Spleen (tissue), 11 donors: ENCODE results near the gene SUSD3. TPM values are rescaled to one million over a fixed set of nuclear protein-coding genes. Genes with fewer than 3 reads are reported as not detected.

Experiments used
- DNase-seq: peaks from one replicate; pipeline ENCODE4 v3.0.0-alpha.2; 2020
- H3K27ac ChIP-seq, 8 donors: fragments of 200-600 bp; sonication (generic) in 7 of 8; 1 replicate in 4 of 8; 2 replicates in 4 of 8; pipeline versions ENCODE4 v1.5.0 to v1.8.0; 2016 to 2021; ENCODE audit warnings: inconsistent platforms in 4 of 8, mild to moderate bottlenecking in 4 of 8, moderate library complexity in 1 of 8
- H3K27me3 ChIP-seq, 7 donors: fragments of 200-600 bp; sonication (generic) in 6 of 7; replicated peaks in 1 of 7; 1 replicate in 4 of 7; 2 replicates in 3 of 7; pipeline versions ENCODE4 v1.5.0 to v1.8.0; 2016 to 2021; ENCODE audit warnings: inconsistent platforms in 3 of 7, mild to moderate bottlenecking in 1 of 7
- H3K36me3 ChIP-seq, 6 donors: fragments of 200-600 bp; sonication (generic) in 5 of 6; 1 replicate in 4 of 6; 2 replicates in 2 of 6; pipeline versions ENCODE4 v1.5.0 to v1.8.0; 2016 to 2021; ENCODE audit warnings: inconsistent platforms in 2 of 6
- H3K4me1 ChIP-seq, 6 donors: fragments of 200-600 bp; sonication (generic) in 5 of 6; 1 replicate in 3 of 6; 2 replicates in 3 of 6; pipeline versions ENCODE4 v1.5.0 to v1.8.0; 2016 to 2021; ENCODE audit warnings: inconsistent platforms in 3 of 6
- H3K4me3 ChIP-seq, 8 donors: fragments of 200-600 bp; sonication (generic) in 7 of 8; 1 replicate in 4 of 8; 2 replicates in 4 of 8; pipeline versions ENCODE4 v1.5.0 to v1.8.0; 2016 to 2021; ENCODE audit warnings: inconsistent platforms in 4 of 8, mild to moderate bottlenecking in 4 of 8, moderate library complexity in 2 of 8
- H3K9me3 ChIP-seq, 8 donors: fragments of 200-600 bp; sonication (generic) in 7 of 8; 1 replicate in 4 of 8; 2 replicates in 4 of 8; pipeline versions ENCODE4 v1.5.0 to v1.8.0; 2016 to 2021; ENCODE audit warnings: inconsistent platforms in 4 of 8
- CTCF ChIP-seq, 11 experiments: fragments of 200-600 bp in 7 of 11; fragments of 450-650 bp in 4 of 11; sonication (generic) in 4 of 11; IDR thresholded peaks in 8 of 11; conservative IDR thresholded peaks in 3 of 11; 1 replicate in 7 of 11; 2 replicates in 4 of 11; pipeline versions ENCODE4 v1.4.0 to v1.8.0; 2016 to 2021; ENCODE audit warnings: antibody characterized with exemption in 11 of 11, inconsistent platforms in 4 of 11, mild to moderate bottlenecking in 1 of 11
- POLR2A ChIP-seq, 3 donors: fragments of 450-650 bp; IDR thresholded peaks; one replicate each; pipeline ENCODE4 v1.5.1; 2017; ENCODE audit warnings: antibody characterized with exemption in 3 of 3, mild to moderate bottlenecking in 1 of 3
- POLR2AphosphoS5 ChIP-seq, 3 donors: sonication (generic); formaldehyde crosslinking; IDR thresholded peaks; one replicate each; pipeline ENCODE4 v1.5.1; 2017; ENCODE audit warnings: antibody characterized with exemption in 3 of 3
- WGBS, 5 donors: extraction: QIAGEN DNeasy Blood & Tissue Kit in 3 of 5; methylation state at CpG; one replicate each; pipeline versions ENCODE4 v1.1.5 to v1.1.7; 2013 to 2018; 5-methylcytosine and 5-hydroxymethylcytosine counted together
- intact Hi-C: fragments of 100-400 bp; cut with DNase I; formaldehyde crosslinking; loops from one replicate; pipeline ENCODE4 v1.15.0; 2023; ENCODE audit warnings: low total_unique reads
- polyA plus RNA-seq, 3 donors: library from polyadenylated mRNA; stranded (reverse); fragments of 200-250 nt; gene quantifications; one replicate each; pipeline ENCODE4 v1.2.1, GENCODE V29; 2013
- total RNA-seq, 7 donors: library from RNA; depleted of rRNA in 3 of 7; stranded (reverse); fragments of >200 nt in 3 of 7; fragmentation: NEBNext Ultra II Directional in 4 of 7; extraction: Animal tissue kit (Norgen Biotek cat#: 25700) in 4 of 7; gene quantifications; one replicate each; pipeline versions ENCODE4 v1.1.0 to v1.2.1, GENCODE V29; 2016 to 2021
- donor health status: healthy with polysubstance abuse.
- donor health status: DM: no; HTN: no; CAD: no; lungs with moderate emphysema.
- donor health status: DM: no; HTN: no; CAD: no.
- donor health status: Bipolar disorder and iron deficiency.
- donor health status: healthy.
- donor health status: DM: no; HTN: no; CAD: no.
- donor health status: DM: yes; HTN: yes; CAD: no.

Gene SUSD3
- total and polyA plus RNA-seq, 10 donors: 27.6 to 68.8 (median 48.3) TPM

DNA sequence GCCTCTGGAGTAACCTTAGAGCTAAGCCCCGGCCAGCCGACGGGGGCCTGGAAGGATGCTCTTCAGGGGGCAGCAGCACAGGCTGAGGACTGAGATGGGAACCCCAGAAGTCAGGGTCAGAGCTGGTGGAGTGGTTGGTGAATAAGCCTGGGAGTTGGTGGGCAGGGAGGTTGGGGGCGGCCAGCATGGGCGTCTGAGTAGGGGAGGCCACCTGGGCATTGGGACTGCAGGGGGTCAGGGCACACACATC is 61.1 kb downstream of the SUSD3 start:
- Histone ChIP-seq H3K9me3 (no peaks in the 10 kb centered on the region), H3K36me3 (peaks cover 0 to 47% (median 24%) of the 10 kb centered on the region in 6 donors), H3K27me3 (no peaks in the 10 kb centered on the region), H3K4me3 (peak overlapping the region in 1 of 8 donors; percentile 55), H3K27ac (peak overlapping the region; percentile 50 to 96 (median 88)), H3K4me1 (peaks cover 15 to 97% (median 56%) of the 10 kb centered on the region in 6 donors)
- TF ChIP-seq POLR2A (IDR thresholded peaks at IDR 0.05) (no peak), CTCF (IDR thresholded peaks at IDR 0.05 in 8 of 11, conservative IDR thresholded peaks at IDR 0.05 in 3 of 11) (no peak), POLR2AphosphoS5 (IDR thresholded peaks at IDR 0.05) (no peak)
- intact Hi-C loops: no loop called here
- WGBS, 5 donors: 36 to 62% (median 53%) methylated on average over 2 to 5 of the region's 5 CpGs
- no peak for DNase-seq

GRCh38 chr9:93119953-93120845 is 61.7 kb downstream of the SUSD3 start:
- TF ChIP-seq POLR2AphosphoS5 (IDR thresholded peaks at IDR 0.05) (peak; percentile 94 to 99 (median 97)), CTCF (IDR thresholded peaks at IDR 0.05 in 8 of 11, conservative IDR thresholded peaks at IDR 0.05 in 3 of 11) (peak; percentile 43 to 78 (median 70)), POLR2A (IDR thresholded peaks at IDR 0.05) (peak in 1 of 3 donors; percentile 4)
- peak overlapping the region; percentile 50 to 96 (median 88) for H3K27ac ChIP-seq
- peaks cover 0 to 50% (median 27%) of the 10 kb centered on the region in 6 donors for H3K36me3 ChIP-seq
- H3K27me3 ChIP-seq: no peaks in the 10 kb centered on the region
- peak; percentile 98 for DNase-seq
- intact Hi-C loops: no loop called here
- no peaks in the 10 kb centered on the region for H3K9me3 ChIP-seq
- WGBS, 5 donors: 26 to 41% (median 33%) methylated on average over 17 to 23 of the region's 23 CpGs
- H3K4me1 ChIP-seq: peaks cover 15 to 97% (median 53%) of the 10 kb centered on the region in 6 donors
- H3K4me3 ChIP-seq: peak overlapping the region in 1 of 8 donors; percentile 55

- Histone ChIP-seq H3K27me3 (no peaks in the 10 kb centered on the region), H3K4me1 (peaks cover 19 to 99% (median 59%) of the 10 kb centered on the region in 6 donors), H3K9me3 (no peaks in the 10 kb centered on the region), H3K36me3 (peaks cover 0 to 57% (median 28%) of the 10 kb centered on the region in 6 donors), H3K27ac (peak overlapping the region in 7 of 8 donors; percentile 80 to 96 (median 90)), H3K4me3 (peak overlapping the region in 1 of 8 donors; percentile 55)
- 88 to 91% (median 89%) methylated on average over 8 to 11 of the region's 11 CpGs for WGBS, 5 donors
- DNase-seq: peak; percentile 78
- TF ChIP-seq POLR2AphosphoS5 (IDR thresholded peaks at IDR 0.05) (no peak), POLR2A (IDR thresholded peaks at IDR 0.05) (no peak), CTCF (IDR thresholded peaks at IDR 0.05 in 8 of 11, conservative IDR thresholded peaks at IDR 0.05 in 3 of 11) (no peak)
- intact Hi-C loops: no loop called here
Observed at GRCh38 chr9:93120846-93121315, 62.4 kb downstream of the SUSD3 start.
